IPS DF 19.7 (cell line): ENCODE data around the gene TRIM39.
A peak's percentile ranks its signal among the peaks of the same experiment; 100 is the strongest.

Experiments
- DNase-seq: peaks from one replicate; pipeline ENCODE4 v3.0.0-alpha.2; 2013; ENCODE audit warnings: low read depth, low spot score

TRIM39 gene

GRCh38 chr6:30327232-30327746, 562 bp downstream of the TRIM39 start:
- no peak for DNase-seq

GRCh38 chr6:30328397-30328796, 1.7 kb downstream of the TRIM39 start:
- DNase-seq = no peak

- no peak for DNase-seq
These were observed 2.6 kb downstream of the TRIM39 start for GRCh38 chr6:30329331-30329730.

- no peak for DNase-seq
These were observed 5.3 kb downstream of the TRIM39 start for GRCh38 chr6:30331981-30332380.

- DNase-seq = no peak
These were observed 7.5 kb downstream of the TRIM39 start for GRCh38 chr6:30334075-30334783.

GRCh38 chr6:30340589-30341054, 13.9 kb downstream of the TRIM39 start:
- DNase-seq = no peak

GRCh38 chr6:30341218-30341617, 14.5 kb downstream of the TRIM39 start:
- DNase-seq = no peak

GRCh38 chr6:30341728-30342127, 15.0 kb downstream of the TRIM39 start:
- no peak for DNase-seq

- no peak for DNase-seq
These were observed 17.6 kb downstream of the TRIM39 start for GRCh38 chr6:30344191-30344867.

- no peak for DNase-seq
These were observed 18.3 kb downstream of the TRIM39 start, which contains the start of gene RPP21 for GRCh38 chr6:30344868-30345671. Gene RPP21, plus strand, starts transcription at chr6:30345156. Its CDS starts 16 bp downstream, at chr6:30345172.

- DNase-seq = no peak
These were observed 19.1 kb downstream of the TRIM39 start for GRCh38 chr6:30345852-30346251.

GRCh38 chr6:30348957-30349356, 22.2 kb downstream of the TRIM39 start:
- DNase-seq = no peak

GRCh38 chr6:30349421-30350177, 22.9 kb downstream of the TRIM39 start:
- DNase-seq = no peak

GRCh38 chr6:30350524-30350923, 23.8 kb downstream of the TRIM39 start:
- DNase-seq = no peak

- no peak for DNase-seq
These were observed 25.8 kb downstream of the TRIM39 start for GRCh38 chr6:30352550-30352949.

- DNase-seq = no peak
These were observed 28.6 kb downstream of the TRIM39 start for GRCh38 chr6:30355281-30355680.

GRCh38 chr6:30356536-30356935, 29.8 kb downstream of the TRIM39 start:
- no peak for DNase-seq

- peak; percentile 69 for DNase-seq
These were observed 31.2 kb downstream of the TRIM39 start for GRCh38 chr6:30357678-30358540.

- DNase-seq = no peak
These were observed 32.5 kb downstream of the TRIM39 start for GRCh38 chr6:30359276-30359675.

- DNase-seq = no peak
These were observed 33.4 kb downstream of the TRIM39 start for GRCh38 chr6:30360139-30360538.
